KMS-11 (cell line): Measurements from ENCODE around the gene CYSRT1.

Experiments
- H2AFZ ChIP-seq: fragments of 200-600 bp; sonication (generic); 2 replicates; pipeline ENCODE4 v1.6.1; 2016; ENCODE audit warnings: antibody characterized with exemption, mixed run types, low read depth
- H3K27ac ChIP-seq: fragments of 200-600 bp; sonication (generic); 2 replicates; pipeline ENCODE4 v1.6.1; 2016; ENCODE audit warnings: mild to moderate bottlenecking, mixed run types
- H3K27me3 ChIP-seq: fragments of 200-600 bp; sonication (generic); 2 replicates; pipeline ENCODE4 v1.6.1; 2017; ENCODE audit warnings: mild to moderate bottlenecking, low read depth, mixed run types, moderate library complexity; ENCODE audit not compliant: insufficient read depth
- H3K36me3 ChIP-seq: fragments of 200-600 bp; sonication (generic); 2 replicates; pipeline ENCODE4 v1.6.1; 2017; ENCODE audit warnings: mild to moderate bottlenecking, mixed run types; ENCODE audit not compliant: insufficient read depth
- H3K4me1 ChIP-seq: fragments of 200-600 bp; sonication (generic); 2 replicates; pipeline ENCODE4 v1.6.1; 2016; ENCODE audit warnings: mild to moderate bottlenecking, low read depth, mixed run types; ENCODE audit not compliant: poor library complexity, severe bottlenecking
- H3K4me2 ChIP-seq: fragments of 200-600 bp; sonication (generic); 2 replicates; pipeline ENCODE4 v1.7.0; 2016; ENCODE audit warnings: mild to moderate bottlenecking, mixed run types
- H3K4me3 ChIP-seq: fragments of 200-600 bp; sonication (generic); IDR thresholded peaks from 2 replicates; pipeline ENCODE4 v1.6.1; 2017; ENCODE audit warnings: low read depth, low read length, mixed read lengths; ENCODE audit not compliant: insufficient read depth
- H3K79me2 ChIP-seq: fragments of 200-600 bp; sonication (generic); 2 replicates; pipeline ENCODE4 v1.6.1; 2016; ENCODE audit warnings: low read depth, mixed run types; ENCODE audit not compliant: insufficient read depth
- H3K9ac ChIP-seq: fragments of 200-600 bp; sonication (generic); 2 replicates; pipeline ENCODE4 v1.6.1; 2016; ENCODE audit warnings: mild to moderate bottlenecking, mixed run types
- H4K20me1 ChIP-seq: fragments of 200-600 bp; sonication (generic); 2 replicates; pipeline ENCODE4 v1.6.1; 2016; ENCODE audit warnings: mild to moderate bottlenecking, mixed run types; ENCODE audit not compliant: insufficient read depth
- TF ChIP-seq, protein P1 (sequence below): fragments of 200-600 bp; sonication (generic); conservative IDR thresholded peaks from 2 replicates; pipeline ENCODE4 v1.6.1; 2017; ENCODE audit warnings: low read depth, mild to moderate bottlenecking, antibody characterized with exemption, low read length, moderate library complexity, mixed read lengths

The CYSRT1 gene

GRCh38 chr9:137232101-137232500 lies 7.1 kb downstream of the CYSRT1 start:
- H3K4me2 ChIP-seq, result no peak overlapping the region
- H3K79me2 ChIP-seq, result no peaks in the 10 kb centered on the region
- H3K4me3 ChIP-seq, result no peak overlapping the region
- H3K27ac ChIP-seq, result no peak overlapping the region
- H3K27me3 ChIP-seq, result peaks cover 58% of the 10 kb centered on the region
- peaks cover 10% of the 10 kb centered on the region for H3K4me1 ChIP-seq
- no peaks in the 10 kb centered on the region for H4K20me1 ChIP-seq
- TF ChIP-seq, protein P1, sequence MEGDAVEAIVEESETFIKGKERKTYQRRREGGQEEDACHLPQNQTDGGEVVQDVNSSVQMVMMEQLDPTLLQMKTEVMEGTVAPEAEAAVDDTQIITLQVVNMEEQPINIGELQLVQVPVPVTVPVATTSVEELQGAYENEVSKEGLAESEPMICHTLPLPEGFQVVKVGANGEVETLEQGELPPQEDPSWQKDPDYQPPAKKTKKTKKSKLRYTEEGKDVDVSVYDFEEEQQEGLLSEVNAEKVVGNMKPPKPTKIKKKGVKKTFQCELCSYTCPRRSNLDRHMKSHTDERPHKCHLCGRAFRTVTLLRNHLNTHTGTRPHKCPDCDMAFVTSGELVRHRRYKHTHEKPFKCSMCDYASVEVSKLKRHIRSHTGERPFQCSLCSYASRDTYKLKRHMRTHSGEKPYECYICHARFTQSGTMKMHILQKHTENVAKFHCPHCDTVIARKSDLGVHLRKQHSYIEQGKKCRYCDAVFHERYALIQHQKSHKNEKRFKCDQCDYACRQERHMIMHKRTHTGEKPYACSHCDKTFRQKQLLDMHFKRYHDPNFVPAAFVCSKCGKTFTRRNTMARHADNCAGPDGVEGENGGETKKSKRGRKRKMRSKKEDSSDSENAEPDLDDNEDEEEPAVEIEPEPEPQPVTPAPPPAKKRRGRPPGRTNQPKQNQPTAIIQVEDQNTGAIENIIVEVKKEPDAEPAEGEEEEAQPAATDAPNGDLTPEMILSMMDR, result no peak
- no peak overlapping the region for H2AFZ ChIP-seq
- H3K9ac ChIP-seq, result no peak overlapping the region
- no peaks in the 10 kb centered on the region for H3K36me3 ChIP-seq

DNA sequence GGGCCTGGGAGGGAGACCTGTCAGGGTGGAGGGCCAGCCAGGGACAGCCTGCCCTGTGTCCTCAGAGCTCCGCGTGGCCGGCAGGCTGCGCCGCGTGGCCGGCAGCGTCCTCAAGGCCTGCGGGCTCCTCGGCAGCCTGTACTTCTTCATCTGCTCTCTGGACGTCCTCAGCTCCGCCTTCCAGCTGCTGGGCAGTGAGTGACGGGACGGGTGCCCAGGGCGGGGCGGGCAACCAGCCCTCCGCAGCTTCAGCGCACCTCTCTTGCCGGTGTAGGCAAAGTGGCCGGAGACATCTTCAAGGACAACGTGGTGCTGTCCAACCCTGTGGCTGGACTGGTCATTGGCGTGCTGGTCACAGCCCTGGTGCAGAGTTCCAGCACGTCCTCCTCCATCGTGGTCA lies 7.5 kb downstream of the CYSRT1 start:
- H3K4me3 ChIP-seq, result no peak overlapping the region
- H3K9ac ChIP-seq, result no peak overlapping the region

DNA sequence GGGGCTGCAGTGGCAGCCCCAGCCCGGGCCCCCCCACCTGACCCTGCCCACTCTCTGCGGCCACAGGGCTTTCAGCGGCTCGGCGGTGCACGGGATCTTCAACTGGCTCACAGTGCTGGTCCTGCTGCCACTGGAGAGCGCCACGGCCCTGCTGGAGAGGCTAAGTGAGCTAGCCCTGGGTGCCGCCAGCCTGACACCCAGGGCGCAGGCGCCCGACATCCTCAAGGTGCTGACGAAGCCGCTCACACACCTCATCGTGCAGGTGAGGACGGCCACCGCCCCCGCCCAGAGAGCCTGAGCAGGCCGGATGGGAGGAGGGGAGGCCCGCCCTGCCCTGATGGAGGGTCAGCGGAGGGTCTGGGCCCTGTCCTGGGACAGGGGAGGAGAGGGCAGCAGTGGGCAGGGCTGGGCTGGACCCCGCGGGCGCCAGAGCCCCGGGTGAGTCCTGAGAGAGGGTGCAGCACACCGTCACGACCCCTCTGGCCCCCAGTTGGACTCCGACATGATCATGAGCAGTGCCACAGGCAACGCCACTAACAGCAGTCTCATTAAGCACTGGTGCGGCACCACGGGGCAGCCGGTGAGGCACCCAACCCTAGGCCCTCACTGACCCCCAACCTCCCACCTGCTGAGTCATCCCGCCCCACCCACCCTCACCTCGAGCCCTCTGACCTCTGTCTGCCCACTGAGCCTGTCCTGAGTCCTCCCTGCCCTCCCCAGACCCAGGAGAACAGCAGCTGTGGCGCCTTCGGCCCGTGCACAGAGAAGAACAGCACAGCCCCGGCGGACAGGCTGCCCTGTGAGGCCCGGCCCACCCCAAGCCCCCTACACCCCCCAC lies 8.4 kb downstream of the CYSRT1 start:
- Histone ChIP-seq H3K4me2 (no peak overlapping the region), H3K79me2 (no peaks in the 10 kb centered on the region), H3K4me3 (no peak overlapping the region), H3K4me1 (peaks cover 10% of the 10 kb centered on the region), H4K20me1 (no peaks in the 10 kb centered on the region), H2AFZ (no peak overlapping the region), H3K9ac (no peak overlapping the region), H3K27ac (no peak overlapping the region), H3K36me3 (no peaks in the 10 kb centered on the region), H3K27me3 (peaks cover 57% of the 10 kb centered on the region)
- TF ChIP-seq, protein P1, result no peak

More for the DNA sequence above, 7.5 kb downstream of the CYSRT1 start:
- H3K36me3 ChIP-seq, result no peaks in the 10 kb centered on the region
- peaks cover 10% of the 10 kb centered on the region for H3K4me1 ChIP-seq
- H3K27ac ChIP-seq, result no peak overlapping the region
- H3K4me2 ChIP-seq, result no peak overlapping the region
- H4K20me1 ChIP-seq, result no peaks in the 10 kb centered on the region
- H3K27me3 ChIP-seq, result peaks cover 58% of the 10 kb centered on the region
- no peaks in the 10 kb centered on the region for H3K79me2 ChIP-seq
- TF ChIP-seq, protein P1, result no peak
- H2AFZ ChIP-seq, result no peak overlapping the region

DNA sequence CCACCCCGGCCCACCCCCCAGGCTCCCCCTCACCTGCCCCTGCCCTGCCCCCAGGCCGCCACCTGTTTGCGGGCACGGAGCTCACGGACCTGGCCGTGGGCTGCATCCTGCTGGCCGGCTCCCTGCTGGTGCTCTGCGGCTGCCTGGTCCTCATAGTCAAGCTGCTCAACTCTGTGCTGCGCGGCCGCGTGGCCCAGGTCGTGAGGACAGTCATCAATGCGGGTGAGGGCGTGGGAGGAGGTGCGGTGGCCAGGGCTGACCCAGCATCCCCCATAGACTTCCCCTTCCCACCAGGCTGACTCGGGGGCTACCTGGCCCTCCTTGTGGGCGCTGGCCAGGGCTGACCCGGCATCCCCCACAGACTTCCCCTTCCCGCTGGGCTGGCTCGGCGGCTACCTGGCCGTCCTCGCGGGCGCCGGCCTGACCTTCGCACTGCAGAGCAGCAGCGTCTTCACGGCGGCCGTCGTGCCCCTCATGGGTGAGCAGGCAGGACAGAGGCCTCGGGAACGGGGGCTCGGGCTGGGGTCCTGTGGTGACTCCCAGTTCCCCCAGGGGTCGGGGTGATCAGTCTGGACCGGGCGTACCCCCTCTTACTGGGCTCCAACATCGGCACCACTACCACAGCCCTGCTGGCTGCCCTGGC lies 9.2 kb downstream of the CYSRT1 start:
- H3K4me2 ChIP-seq, result no peak overlapping the region
- H3K79me2 ChIP-seq, result no peaks in the 10 kb centered on the region
- no peaks in the 10 kb centered on the region for H4K20me1 ChIP-seq
- TF ChIP-seq, protein P1, result no peak
- no peak overlapping the region for H3K4me3 ChIP-seq
- H3K27ac ChIP-seq, result no peak overlapping the region
- H3K27me3 ChIP-seq, result peaks cover 49% of the 10 kb centered on the region
- no peak overlapping the region for H3K9ac ChIP-seq
- H3K36me3 ChIP-seq, result no peaks in the 10 kb centered on the region
- H2AFZ ChIP-seq, result no peak overlapping the region
- peaks cover 15% of the 10 kb centered on the region for H3K4me1 ChIP-seq
